Esophagus squamous epithelium (tissue), 4 donors: ENCODE data around the gene ITGA2B.

Source experiments
- POLR2A ChIP-seq, 4 donors: fragments of 450-650 bp; IDR thresholded peaks; one replicate each; pipeline ENCODE4 v1.6.1; 2017; ENCODE audit warnings: antibody characterized with exemption in 4 of 4, mild to moderate bottlenecking in 4 of 4, moderate library complexity in 3 of 4
- TF ChIP-seq, protein P1 (sequence below), 6 experiments: fragments of 450-650 bp in 4 of 6; fragments of 200-600 bp in 2 of 6; sonication (generic) in 2 of 6; IDR thresholded peaks; one replicate each; pipeline ENCODE4 v1.5.1; 2016 to 2019; ENCODE audit warnings: antibody characterized with exemption in 6 of 6, mild to moderate bottlenecking in 4 of 6, moderate library complexity in 4 of 6

DNA sequence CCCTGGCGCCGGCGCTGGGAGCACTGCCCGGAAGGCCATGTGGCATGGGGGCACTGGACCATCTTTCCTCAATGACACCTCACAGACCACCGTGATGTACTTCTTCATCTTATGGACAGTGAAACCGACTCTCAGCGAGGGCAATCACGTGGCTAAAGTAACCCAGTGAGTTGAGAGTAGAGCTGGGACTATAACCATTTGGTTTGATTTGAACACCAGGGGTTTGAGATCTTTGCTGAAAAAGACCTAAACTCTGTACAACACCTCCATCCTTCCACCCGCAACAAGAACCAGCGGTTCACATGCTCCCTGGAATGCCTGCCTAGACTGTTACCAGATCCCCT lies 3.3 kb downstream of the ITGA2B start:
- TF ChIP-seq, protein P1, sequence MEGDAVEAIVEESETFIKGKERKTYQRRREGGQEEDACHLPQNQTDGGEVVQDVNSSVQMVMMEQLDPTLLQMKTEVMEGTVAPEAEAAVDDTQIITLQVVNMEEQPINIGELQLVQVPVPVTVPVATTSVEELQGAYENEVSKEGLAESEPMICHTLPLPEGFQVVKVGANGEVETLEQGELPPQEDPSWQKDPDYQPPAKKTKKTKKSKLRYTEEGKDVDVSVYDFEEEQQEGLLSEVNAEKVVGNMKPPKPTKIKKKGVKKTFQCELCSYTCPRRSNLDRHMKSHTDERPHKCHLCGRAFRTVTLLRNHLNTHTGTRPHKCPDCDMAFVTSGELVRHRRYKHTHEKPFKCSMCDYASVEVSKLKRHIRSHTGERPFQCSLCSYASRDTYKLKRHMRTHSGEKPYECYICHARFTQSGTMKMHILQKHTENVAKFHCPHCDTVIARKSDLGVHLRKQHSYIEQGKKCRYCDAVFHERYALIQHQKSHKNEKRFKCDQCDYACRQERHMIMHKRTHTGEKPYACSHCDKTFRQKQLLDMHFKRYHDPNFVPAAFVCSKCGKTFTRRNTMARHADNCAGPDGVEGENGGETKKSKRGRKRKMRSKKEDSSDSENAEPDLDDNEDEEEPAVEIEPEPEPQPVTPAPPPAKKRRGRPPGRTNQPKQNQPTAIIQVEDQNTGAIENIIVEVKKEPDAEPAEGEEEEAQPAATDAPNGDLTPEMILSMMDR (IDR thresholded peaks at IDR 0.05) = no peak
- no peak for TF ChIP-seq POLR2A (IDR thresholded peaks at IDR 0.05)
